Lung (tissue), 12 donors: Measurements from ENCODE around the gene FAM209B. TPM values are rescaled to one million over a fixed set of nuclear protein-coding genes. Genes with fewer than 3 reads are reported as not detected.
"Not testable (repeated sequence)": the region's sequence is repeated elsewhere in the genome, so short reads cannot be mapped to it uniquely, and the experiment has no call there.

Experiments
- ATAC-seq: fragments of 200-7000 bp; cut with Tn5 transposase; one replicate; pipeline ENCODE4 v1.9.1; 2020; ENCODE audit warnings: moderate number of reproducible peaks; ENCODE audit not compliant: insufficient read depth, low FRiP score
- DNase-seq, 3 donors: peaks; one replicate each; pipeline ENCODE4 v3.0.0-alpha.2; 2013 to 2017
- H3K27ac ChIP-seq, 2 donors: one replicate each; pipeline ENCODE4 v1.5.1; 2013; ENCODE audit warnings: mild to moderate bottlenecking in 2 of 2, moderate library complexity in 2 of 2, control low read depth in 1 of 2, inconsistent platforms in 1 of 2, low read depth in 1 of 2, low read length in 1 of 2
- H3K27me3 ChIP-seq, 3 donors: one replicate each; pipeline ENCODE4 v1.5.1; 2013; ENCODE audit warnings: low read length in 2 of 3; ENCODE audit not compliant: control insufficient read depth in 3 of 3, insufficient read depth in 3 of 3
- H3K36me3 ChIP-seq, 4 donors: one replicate each; pipeline ENCODE4 v1.5.1; 2013; ENCODE audit warnings: low read length in 4 of 4, mild to moderate bottlenecking in 1 of 4, moderate library complexity in 1 of 4; ENCODE audit not compliant: control insufficient read depth in 4 of 4, insufficient read depth in 4 of 4
- H3K4me1 ChIP-seq, 5 donors: one replicate each; pipeline ENCODE4 v1.5.1; 2013; ENCODE audit warnings: low read length in 5 of 5, mild to moderate bottlenecking in 2 of 5, moderate library complexity in 1 of 5; ENCODE audit not compliant: control insufficient read depth in 5 of 5, insufficient read depth in 5 of 5
- H3K4me3 ChIP-seq: one replicate; pipeline ENCODE4 v1.5.1; 2013; ENCODE audit warnings: mild to moderate bottlenecking, control low read depth, moderate library complexity
- H3K9ac ChIP-seq, 2 donors: one replicate each; pipeline ENCODE4 v1.5.1; 2013; ENCODE audit warnings: low read length in 2 of 2, control low read depth in 1 of 2; ENCODE audit not compliant: insufficient read depth in 1 of 2
- H3K9me3 ChIP-seq, 4 donors: one replicate each; pipeline ENCODE4 v1.5.1; 2013; ENCODE audit warnings: low read length in 3 of 4, mild to moderate bottlenecking in 1 of 4, moderate library complexity in 1 of 4; ENCODE audit not compliant: control insufficient read depth in 4 of 4, insufficient read depth in 3 of 4
- whole genome bisulfite sequencing, 2 donors: extraction: QIAGEN DNeasy Blood & Tissue Kit; methylation state at CpG; one replicate each; pipeline ENCODE4 v1.1.7; 2013; 5-methylcytosine and 5-hydroxymethylcytosine counted together
- polyA plus RNA-seq, 2 donors: library from polyadenylated mRNA; stranded (reverse); fragments of 200-250 nt; gene quantifications; one replicate each; pipeline ENCODE4 v1.2.1, GENCODE V29; 2013
- total RNA-seq, 2 donors: library from RNA; depleted of rRNA in 1 of 2; stranded (reverse); fragments of >200 nt in 1 of 2; gene quantifications; one replicate each; pipeline ENCODE4 v1.2.1, GENCODE V29; 2014 to 2021
- TF ChIP-seq, protein P1 (sequence below): IDR thresholded peaks from 2 replicates; pipeline ENCODE4 v1.5.1; 2012; ENCODE audit warnings: mild to moderate bottlenecking; ENCODE audit errors: control extremely low read depth, extremely low read depth
- donor health status: control.
- donor health status: control.
- donor health status: Bipolar disorder and iron deficiency.
- donor health status: healthy.
- donor health status: DM: yes; HTN: yes; CAD: no.

The FAM209B gene
- total and polyA plus RNA-seq, 4 donors, result 0.55 to 1.3 (median 0.64) TPM; not detected in 1

DNA sequence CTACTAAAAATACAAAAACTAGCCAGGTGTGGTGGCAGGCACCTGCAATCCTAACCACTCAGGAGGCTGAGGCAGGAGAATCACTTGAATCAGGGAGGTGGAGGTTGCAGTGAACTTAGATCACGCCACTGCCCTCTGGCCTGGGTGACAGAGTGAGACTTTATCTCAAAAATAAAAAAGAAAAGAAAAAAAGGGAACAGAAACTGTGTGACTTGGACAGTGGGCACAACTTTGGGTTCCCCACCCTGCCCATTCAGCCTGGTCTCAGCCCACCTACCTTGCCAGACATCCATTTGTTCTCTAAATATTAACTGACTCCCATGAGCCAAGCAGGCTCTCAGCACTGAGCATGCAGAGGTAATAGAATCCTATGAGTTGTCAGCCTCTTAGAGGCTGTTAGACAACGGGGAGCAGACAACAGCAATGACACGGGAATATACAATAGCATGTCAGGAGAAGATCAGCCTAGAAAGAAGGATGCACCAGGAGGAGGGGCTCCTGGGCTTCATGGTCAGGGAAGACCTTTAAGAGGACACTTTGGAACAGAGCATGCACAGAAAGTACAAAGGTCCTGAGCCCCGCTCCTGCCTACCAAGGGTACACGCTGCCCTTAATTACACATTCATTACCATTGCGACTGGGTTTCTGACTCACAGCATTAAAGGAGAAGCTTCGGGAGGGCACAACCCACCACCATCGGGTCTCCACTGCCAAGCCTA, 20.0 kb downstream of the FAM209B start:
- no peak for DNase-seq

DNA sequence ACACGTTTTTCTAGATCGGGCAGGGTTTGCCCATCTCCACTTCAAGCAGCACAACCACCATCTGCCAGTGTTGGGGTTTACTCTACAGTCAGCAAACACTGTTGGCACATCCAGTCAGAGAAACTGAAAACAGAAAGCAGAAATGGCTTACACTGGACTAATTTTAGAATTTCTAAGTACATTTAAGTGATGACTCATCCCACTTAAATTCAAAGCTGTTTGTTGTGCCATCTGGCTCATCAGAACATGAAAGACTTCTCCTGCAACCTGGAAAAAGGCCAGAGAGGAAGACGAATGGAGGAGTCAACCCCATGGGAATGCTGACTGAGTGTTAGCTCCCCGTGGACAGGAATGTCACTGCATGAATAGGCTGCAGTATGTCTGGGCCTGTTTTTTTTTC, 21.8 kb downstream of the FAM209B start:
- ATAC-seq (peak; percentile 64), DNase-seq (peak; percentile 19 to 66 (median 52))
- WGBS, 2 donors, result 5 to 9% methylated on average over 4 of the region's 4 CpGs
- no peaks in the 10 kb centered on the region for H3K36me3 ChIP-seq
- TF ChIP-seq, protein P1, sequence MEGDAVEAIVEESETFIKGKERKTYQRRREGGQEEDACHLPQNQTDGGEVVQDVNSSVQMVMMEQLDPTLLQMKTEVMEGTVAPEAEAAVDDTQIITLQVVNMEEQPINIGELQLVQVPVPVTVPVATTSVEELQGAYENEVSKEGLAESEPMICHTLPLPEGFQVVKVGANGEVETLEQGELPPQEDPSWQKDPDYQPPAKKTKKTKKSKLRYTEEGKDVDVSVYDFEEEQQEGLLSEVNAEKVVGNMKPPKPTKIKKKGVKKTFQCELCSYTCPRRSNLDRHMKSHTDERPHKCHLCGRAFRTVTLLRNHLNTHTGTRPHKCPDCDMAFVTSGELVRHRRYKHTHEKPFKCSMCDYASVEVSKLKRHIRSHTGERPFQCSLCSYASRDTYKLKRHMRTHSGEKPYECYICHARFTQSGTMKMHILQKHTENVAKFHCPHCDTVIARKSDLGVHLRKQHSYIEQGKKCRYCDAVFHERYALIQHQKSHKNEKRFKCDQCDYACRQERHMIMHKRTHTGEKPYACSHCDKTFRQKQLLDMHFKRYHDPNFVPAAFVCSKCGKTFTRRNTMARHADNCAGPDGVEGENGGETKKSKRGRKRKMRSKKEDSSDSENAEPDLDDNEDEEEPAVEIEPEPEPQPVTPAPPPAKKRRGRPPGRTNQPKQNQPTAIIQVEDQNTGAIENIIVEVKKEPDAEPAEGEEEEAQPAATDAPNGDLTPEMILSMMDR, result no peak
- peaks cover 0 to 1% (median 0%) of the 10 kb centered on the region in 4 donors for H3K9me3 ChIP-seq
- H3K4me1 ChIP-seq, result peaks cover 0 to 1% (median 0%) of the 10 kb centered on the region in 5 donors
- no peak overlapping the region for H3K4me3 ChIP-seq
- no peaks in the 10 kb centered on the region for H3K27me3 ChIP-seq
- H3K27ac ChIP-seq, result no peak overlapping the region
- H3K9ac ChIP-seq, result no peak overlapping the region

More for the DNA sequence above, 20.0 kb downstream of the FAM209B start:
- Histone ChIP-seq H3K36me3 (no peaks in the 10 kb centered on the region), H3K27ac (no peak overlapping the region), H3K9ac (no peak overlapping the region), H3K9me3 (peaks cover 0 to 1% (median 0%) of the 10 kb centered on the region in 4 donors), H3K27me3 (peaks cover 0 to 2% (median 0%) of the 10 kb centered on the region in 3 donors), H3K4me3 (no peak overlapping the region), H3K4me1 (peaks cover 0 to 1% (median 0%) of the 10 kb centered on the region in 5 donors)
- WGBS, 2 donors, result 67 to 75% methylated on average over 8 of the region's 8 CpGs
- no peak for ATAC-seq
- TF ChIP-seq, protein P1, result no peak

DNA sequence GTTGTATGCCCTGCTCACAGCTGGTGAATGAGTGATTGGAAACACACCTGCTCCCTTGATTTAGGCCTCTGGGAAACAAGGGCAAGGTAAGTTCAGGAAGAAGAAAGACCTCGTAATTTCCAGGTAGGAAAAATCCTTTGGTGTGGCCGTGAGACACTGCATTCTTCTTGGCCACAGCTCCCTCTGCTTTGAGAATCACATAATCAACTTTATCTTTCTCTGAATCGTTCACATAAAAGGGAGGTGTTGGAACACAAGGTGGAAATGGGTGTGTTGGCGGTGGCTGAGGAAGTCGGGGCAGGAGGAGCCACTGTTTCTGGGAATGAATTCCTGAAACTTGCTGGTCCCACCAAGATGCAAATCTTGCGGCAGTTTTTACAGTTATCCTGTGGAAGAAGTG, 25.9 kb downstream of the FAM209B start:
- Histone ChIP-seq H3K9ac (no peak overlapping the region), H3K4me3 (no peak overlapping the region), H3K36me3 (no peaks in the 10 kb centered on the region), H3K9me3 (no peaks in the 10 kb centered on the region), H3K27me3 (no peaks in the 10 kb centered on the region), H3K27ac (no peak overlapping the region), H3K4me1 (peaks cover 0 to 1% (median 0%) of the 10 kb centered on the region in 5 donors)
- 64 to 70% methylated on average over 6 of the region's 6 CpGs for WGBS, 2 donors
- DNase-seq (no peak), ATAC-seq (no peak)
- TF ChIP-seq, protein P1, result no peak

DNA sequence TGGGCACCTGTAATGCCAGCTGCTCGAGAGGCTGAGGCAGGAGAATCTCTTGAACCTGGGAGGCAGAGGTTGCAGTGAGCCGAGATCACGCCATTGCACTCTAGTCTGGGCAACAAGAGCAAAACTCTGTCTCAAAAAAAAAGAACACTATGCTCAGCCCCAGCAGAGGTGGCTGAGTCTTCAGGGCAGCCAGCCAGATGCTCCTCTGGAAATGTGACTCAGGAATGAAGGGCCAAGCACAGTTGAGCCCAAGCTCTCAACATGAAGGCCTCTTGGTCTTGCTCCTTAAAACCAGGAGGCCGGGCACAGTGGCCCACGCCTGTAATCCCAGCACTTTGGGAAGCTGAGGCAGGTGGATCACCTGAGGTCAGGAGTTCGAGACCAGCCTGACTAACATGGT, 31.5 kb downstream of the FAM209B start:
- not testable (repeated sequence) for H3K27me3 ChIP-seq, DNase-seq, H3K36me3 ChIP-seq, H3K9me3 ChIP-seq, H3K4me3 ChIP-seq, ATAC-seq, H3K9ac ChIP-seq, H3K4me1 ChIP-seq, H3K27ac ChIP-seq
- WGBS, 2 donors, result 86 to 97% methylated on average over 6 of the region's 6 CpGs
